GM12878 (cell line): ENCODE measurements around the gene COL5A1. TPM values are rescaled to one million over a fixed set of nuclear protein-coding genes. Genes with fewer than 3 reads are reported as not detected.

Experiments
- ATAC-seq: fragments of 200-7000 bp; cut with Tn5 transposase; 3 replicates; pipeline ENCODE4 v1.9.1; 2020; ENCODE audit warnings: mild to moderate bottlenecking, moderate library complexity
- BruUV-seq: library from RNA; stranded (reverse); fragments of 400-500 nt; replicated peaks from 2 replicates; lab custom pipeline; 2021; lab: Mats Ljungman, UMichigan
- CTCF ChIA-PET: fragments of 300-600 bp; sonication (Branson Sonifier 250); formaldehyde crosslinking; extraction: SDS; loops from one replicate; lab custom pipeline; 2021; ENCODE audit warnings: inconsistent platforms; lab: Yijun Ruan, JAX
- POLR2A ChIA-PET: fragments of 350-600 bp; formaldehyde crosslinking; extraction: SDS; loops from one replicate; lab custom pipeline; 2021; ENCODE audit warnings: inconsistent platforms; lab: Charles Lee
- RAD21 ChIA-PET: fragments of 300-600 bp; sonication (Branson Sonifier 250); formaldehyde crosslinking; loops from one replicate; lab custom pipeline; 2023; ENCODE audit warnings: antibody characterized with exemption; ENCODE audit not compliant: unreplicated experiment; lab: Charles Lee
- SMC1A ChIA-PET: fragments of 300-600 bp; sonication (Branson Sonifier 250); formaldehyde crosslinking; loops from one replicate; lab custom pipeline; 2023; ENCODE audit not compliant: unreplicated experiment, uncharacterized antibody; lab: Charles Lee
- DNase-seq: peaks from one replicate; pipeline ENCODE4 v3.0.0-alpha.2; 2011; ENCODE audit warnings: low read depth, low spot score
- FAIRE-seq: peaks from 3 replicates; lab custom pipeline; 2011; peaks lifted over from hg19 to GRCh38; lab: Jason Lieb, UNC
- H2AFZ ChIP-seq: 2 replicates; pipeline ENCODE4 v1.6.0; 2011; ENCODE audit warnings: low read depth, low read length, control low read depth; ENCODE audit not compliant: control insufficient read depth
- H3K27ac ChIP-seq: 2 replicates; pipeline ENCODE4 v1.5.1; 2011; ENCODE audit warnings: control low read depth; ENCODE audit not compliant: control insufficient read depth, insufficient read depth
- H3K27me3 ChIP-seq, 2 experiments: replicated peaks in 1 of 2; 2 replicates each; pipeline versions ENCODE4 v1.6.0 to v1.6.1; 2011; ENCODE audit warnings: low read length in 1 of 2; ENCODE audit not compliant: control insufficient read depth in 2 of 2, insufficient read depth in 2 of 2
- H3K36me3 ChIP-seq, 2 experiments: 2 replicates each; pipeline ENCODE4 v1.5.1; 2011; ENCODE audit warnings: low read length in 1 of 2; ENCODE audit not compliant: control insufficient read depth in 2 of 2, insufficient read depth in 2 of 2
- H3K4me1 ChIP-seq: 2 replicates; pipeline ENCODE4 v1.6.1; 2011; ENCODE audit warnings: mild to moderate bottlenecking, low read length, moderate library complexity, mixed read lengths; ENCODE audit not compliant: control insufficient read depth, insufficient read depth
- H3K4me2 ChIP-seq: 2 replicates; pipeline ENCODE4 v1.6.0; 2011; ENCODE audit warnings: control low read depth; ENCODE audit not compliant: control insufficient read depth, insufficient read depth
- H3K4me3 ChIP-seq: fragments of 200-600 bp; sonication (generic); 2 replicates; pipeline ENCODE4 v1.5.1; 2016
- H3K79me2 ChIP-seq: 2 replicates; pipeline ENCODE4 v1.6.0; 2011; ENCODE audit warnings: low read length; ENCODE audit not compliant: control insufficient read depth, insufficient read depth
- H3K9ac ChIP-seq: 2 replicates; pipeline ENCODE4 v1.8.0; 2011; ENCODE audit warnings: low read length, control low read depth, mixed read lengths; ENCODE audit not compliant: control insufficient read depth, insufficient read depth
- H3K9me3 ChIP-seq: replicated peaks from 3 replicates; pipeline ENCODE4 v1.5.1; 2011; ENCODE audit warnings: mild to moderate bottlenecking, low read length; ENCODE audit not compliant: control insufficient read depth, insufficient read depth
- H4K20me1 ChIP-seq: 2 replicates; pipeline ENCODE4 v1.6.0; 2011; ENCODE audit not compliant: control insufficient read depth, insufficient read depth
- CTCF ChIP-seq, 3 experiments: IDR thresholded peaks in 2 of 3; conservative IDR thresholded peaks in 1 of 3; 2 replicates each; pipeline ENCODE4 v1.5.1; 2011; ENCODE audit warnings: low read depth in 3 of 3, low read length in 3 of 3, mild to moderate bottlenecking in 3 of 3, control low read depth in 2 of 3, moderate library complexity in 2 of 3, inconsistent platforms in 1 of 3, mixed read lengths in 1 of 3; ENCODE audit not compliant: control insufficient read depth in 2 of 3, insufficient read depth in 1 of 3; ENCODE audit errors: extremely low read depth in 1 of 3
- EGR1 ChIP-seq, 2 experiments: IDR thresholded peaks; 1 replicate in 1 of 2; 2 replicates in 1 of 2; pipeline ENCODE4 v1.6.1; 2011 to 2012; ENCODE audit warnings: low read depth in 2 of 2, low read length in 2 of 2, borderline replicate concordance in 1 of 2, mild to moderate bottlenecking in 1 of 2, moderate library complexity in 1 of 2
- NBN ChIP-seq: fragments of 450-650 bp; IDR thresholded peaks from 2 replicates; pipeline ENCODE4 v1.6.1; 2016
- NFXL1 ChIP-seq: fragments of 450-650 bp; IDR thresholded peaks from 2 replicates; pipeline ENCODE4 v1.6.1; 2017; ENCODE audit warnings: antibody characterized with exemption, mild to moderate bottlenecking, borderline replicate concordance
- PAX5 ChIP-seq: IDR thresholded peaks from 2 replicates; pipeline ENCODE4 v1.6.1; 2011; ENCODE audit warnings: low read depth, low read length, borderline replicate concordance
- POLR2AphosphoS5 ChIP-seq: IDR thresholded peaks from 2 replicates; pipeline ENCODE4 v1.6.1; 2011; ENCODE audit warnings: mild to moderate bottlenecking, low read length, inconsistent platforms
- SKIL ChIP-seq: fragments of 450-650 bp; IDR thresholded peaks from 2 replicates; pipeline ENCODE4 v1.6.1; 2017; ENCODE audit warnings: mild to moderate bottlenecking, low read depth, inconsistent platforms; ENCODE audit not compliant: poor library complexity, severe bottlenecking
- SMC3 ChIP-seq: IDR thresholded peaks from 2 replicates; pipeline ENCODE4 v1.6.1; 2011; ENCODE audit warnings: low read length, improper control_type of control experiment, borderline replicate concordance
- SPI1 ChIP-seq: IDR thresholded peaks from 2 replicates; pipeline ENCODE4 v1.6.1; 2011; ENCODE audit warnings: low read depth, mild to moderate bottlenecking, low read length, moderate library complexity, borderline replicate concordance; ENCODE audit not compliant: insufficient read depth
- STAT3 ChIP-seq: IDR thresholded peaks from 2 replicates; pipeline ENCODE4 v1.6.1; 2011; ENCODE audit warnings: low read depth, low read length, improper control_type of control experiment
- TCF12 ChIP-seq: IDR thresholded peaks from 2 replicates; pipeline ENCODE4 v1.6.1; 2011; ENCODE audit warnings: low read depth, mild to moderate bottlenecking, low read length
- TCF3 ChIP-seq: IDR thresholded peaks from 2 replicates; pipeline ENCODE4 v1.6.1; 2012; ENCODE audit warnings: low read depth, mild to moderate bottlenecking, low read length, borderline replicate concordance; ENCODE audit not compliant: insufficient read depth
- YBX1 ChIP-seq: fragments of 450-650 bp; IDR thresholded peaks from 2 replicates; pipeline ENCODE4 v1.6.1; 2016; ENCODE audit warnings: antibody characterized with exemption
- WGBS: methylation state at CpG from one replicate; pipeline ENCODE4 v1.1.6; 2016; ENCODE audit warnings: low lambda C conversion rate; ENCODE audit not compliant: insufficient replicate concordance, insufficient coverage; ENCODE audit errors: missing lambda C conversion rate; 5-methylcytosine and 5-hydroxymethylcytosine counted together
- in situ Hi-C: fragments of 300-500 bp; cut with MboI; formaldehyde crosslinking; loops from 9 replicates; pipeline ENCODE4 v1.14.3; 2018; ENCODE audit warnings: mixed read lengths
- intact Hi-C: fragments of 100-400 bp; cut with micrococcal nuclease; formaldehyde crosslinking; loops from one replicate; pipeline ENCODE4 v1.14.2; 2022; ENCODE audit not compliant: unreplicated experiment
- polyA plus RNA-seq, 11 experiments: library from polyadenylated mRNA; depleted of rRNA in 4 of 11; unstranded in 6 of 11; stranded (reverse) in 5 of 11; fragments of >200 nt; fragmentation: Nextera tagmentation in 4 of 11; fragmentation: Illumina TruSeq in 1 of 11; extraction: Ambion mirVana in 4 of 11; extraction: Trizol in 1 of 11; gene quantifications; 1 replicate in 1 of 11; 2 replicates in 10 of 11; pipeline versions ENCODE4 v1.2.1 to v1.2.3, GENCODE V29; 2011 to 2016; ENCODE audit warnings: inconsistent platforms in 2 of 11, missing spikeins in 2 of 11, low read depth in 1 of 11
- total RNA-seq, 4 experiments: library from RNA; depleted of rRNA in 3 of 4; stranded (reverse); fragments of >200 nt in 3 of 4; fragmentation: Illumina TruSeq in 1 of 4; extraction: Trizol in 1 of 4; gene quantifications; 2 replicates each; pipeline versions ENCODE4 v1.2.1 to v1.2.3, GENCODE V29; 2013 to 2021
- TF ChIP-seq, protein P1 (sequence below): fragments of 450-650 bp; IDR thresholded peaks from 2 replicates; pipeline ENCODE4 v1.6.1; 2017; ENCODE audit warnings: mild to moderate bottlenecking, moderate library complexity

The COL5A1 gene
- total and polyA plus RNA-seq, 10 of the 15 experiments (the other 5 are each of a cell fraction or from before 2014, with no cell fraction given) = under 0.01 to 0.15 (median 0.13) TPM; not detected in 4

GRCh38 chr9:134809826-134810225 lies 168.2 kb downstream of the COL5A1 start:
- SMC1A ChIA-PET = no interaction called here
- Histone ChIP-seq H4K20me1 (no peaks in the 10 kb centered on the region; the same call in 1 of the 2 replicates), H3K9me3 (no peaks in the 10 kb centered on the region), H3K9ac (no peak overlapping the region), H2AFZ (no peak overlapping the region), H3K4me1 (no peaks in the 10 kb centered on the region), H3K27ac (no peak overlapping the region), H3K4me2 (no peak overlapping the region), H3K4me3 (no peak overlapping the region), H3K27me3 (no peaks in the 10 kb centered on the region; a peak in 1 of 4 replicates), H3K36me3 (no peaks in the 10 kb centered on the region), H3K79me2 (no peaks in the 10 kb centered on the region)
- POLR2A ChIA-PET = no interaction called here
- no TSS peak for BruUV-seq
- 34% methylated on average over 10 of the region's 10 CpGs for WGBS
- DNase-seq (no peak), ATAC-seq (no peak), FAIRE-seq (no peak)
- RAD21 ChIA-PET = no interaction called here
- CTCF ChIA-PET = no interaction called here
- intact Hi-C loops (no loop called here), in situ Hi-C loops (no loop called here)
- TF ChIP-seq POLR2AphosphoS5 (no peak), NFXL1 (no peak), PAX5 (no peak), SMC3 (no peak), TCF12 (no peak), SPI1 (no peak), STAT3 (no peak), TCF3 (no peak), SKIL (no peak), CTCF (IDR thresholded peaks at IDR 0.05 in 2 of 3, conservative IDR thresholded peaks at IDR 0.05 in 1 of 3; ENCODE audit: control insufficient read depth in 2 of 3, extremely low read depth in 1 of 3, insufficient read depth in 1 of 3, low read depth in 3 of 3, low read length in 3 of 3) (no peak), NBN (no peak), YBX1 (no peak), EGR1 (IDR thresholded peaks at IDR 0.05; ENCODE audit: borderline replicate concordance in 1 of 2, low read depth in 2 of 2, low read length in 2 of 2) (no peak)
- TF ChIP-seq, protein P1, sequence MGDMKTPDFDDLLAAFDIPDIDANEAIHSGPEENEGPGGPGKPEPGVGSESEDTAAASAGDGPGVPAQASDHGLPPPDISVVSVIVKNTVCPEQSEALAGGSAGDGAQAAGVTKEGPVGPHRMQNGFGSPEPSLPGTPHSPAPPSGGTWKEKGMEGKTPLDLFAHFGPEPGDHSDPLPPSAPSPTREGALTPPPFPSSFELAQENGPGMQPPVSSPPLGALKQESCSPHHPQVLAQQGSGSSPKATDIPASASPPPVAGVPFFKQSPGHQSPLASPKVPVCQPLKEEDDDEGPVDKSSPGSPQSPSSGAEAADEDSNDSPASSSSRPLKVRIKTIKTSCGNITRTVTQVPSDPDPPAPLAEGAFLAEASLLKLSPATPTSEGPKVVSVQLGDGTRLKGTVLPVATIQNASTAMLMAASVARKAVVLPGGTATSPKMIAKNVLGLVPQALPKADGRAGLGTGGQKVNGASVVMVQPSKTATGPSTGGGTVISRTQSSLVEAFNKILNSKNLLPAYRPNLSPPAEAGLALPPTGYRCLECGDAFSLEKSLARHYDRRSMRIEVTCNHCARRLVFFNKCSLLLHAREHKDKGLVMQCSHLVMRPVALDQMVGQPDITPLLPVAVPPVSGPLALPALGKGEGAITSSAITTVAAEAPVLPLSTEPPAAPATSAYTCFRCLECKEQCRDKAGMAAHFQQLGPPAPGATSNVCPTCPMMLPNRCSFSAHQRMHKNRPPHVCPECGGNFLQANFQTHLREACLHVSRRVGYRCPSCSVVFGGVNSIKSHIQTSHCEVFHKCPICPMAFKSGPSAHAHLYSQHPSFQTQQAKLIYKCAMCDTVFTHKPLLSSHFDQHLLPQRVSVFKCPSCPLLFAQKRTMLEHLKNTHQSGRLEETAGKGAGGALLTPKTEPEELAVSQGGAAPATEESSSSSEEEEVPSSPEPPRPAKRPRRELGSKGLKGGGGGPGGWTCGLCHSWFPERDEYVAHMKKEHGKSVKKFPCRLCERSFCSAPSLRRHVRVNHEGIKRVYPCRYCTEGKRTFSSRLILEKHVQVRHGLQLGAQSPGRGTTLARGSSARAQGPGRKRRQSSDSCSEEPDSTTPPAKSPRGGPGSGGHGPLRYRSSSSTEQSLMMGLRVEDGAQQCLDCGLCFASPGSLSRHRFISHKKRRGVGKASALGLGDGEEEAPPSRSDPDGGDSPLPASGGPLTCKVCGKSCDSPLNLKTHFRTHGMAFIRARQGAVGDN = no peak
